ENCODE measurements around the gene PTPN20.

The PTPN20 gene

DNA sequence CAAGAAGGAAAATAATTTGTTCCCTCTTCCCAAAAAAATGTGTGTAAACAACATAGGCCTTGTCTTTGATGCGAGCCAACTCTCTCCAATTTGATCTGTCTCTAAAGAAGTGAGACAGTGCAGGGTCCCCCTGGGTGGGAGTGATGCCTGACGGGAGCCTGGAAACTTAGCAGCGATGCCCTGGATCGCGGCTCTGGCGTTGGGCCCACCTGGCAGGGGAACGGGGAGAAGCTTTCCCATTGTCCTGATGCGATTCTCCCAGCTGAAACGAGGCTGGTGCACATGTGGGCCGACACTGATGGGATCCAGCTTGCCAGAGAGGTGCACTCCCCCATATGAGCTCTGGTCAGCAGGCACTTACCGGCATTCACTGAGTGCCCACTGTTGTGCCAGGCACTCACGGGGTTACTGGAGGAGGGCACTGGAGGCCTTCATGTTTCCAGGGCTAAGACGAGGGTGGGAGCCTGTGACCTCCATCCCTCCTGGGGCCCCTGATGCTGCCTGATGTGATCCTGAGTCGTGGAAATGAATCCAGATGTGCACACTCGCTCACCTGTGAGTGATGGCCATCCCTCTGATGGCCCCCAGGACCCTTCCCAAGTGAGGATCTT, 132.8 kb downstream of the PTPN20 start:
- no peak overlapping the region for H3K4me3 ChIP-seq (replicated peaks; ENCODE audit: low read depth, low read length)
- TF ChIP-seq, protein P1, sequence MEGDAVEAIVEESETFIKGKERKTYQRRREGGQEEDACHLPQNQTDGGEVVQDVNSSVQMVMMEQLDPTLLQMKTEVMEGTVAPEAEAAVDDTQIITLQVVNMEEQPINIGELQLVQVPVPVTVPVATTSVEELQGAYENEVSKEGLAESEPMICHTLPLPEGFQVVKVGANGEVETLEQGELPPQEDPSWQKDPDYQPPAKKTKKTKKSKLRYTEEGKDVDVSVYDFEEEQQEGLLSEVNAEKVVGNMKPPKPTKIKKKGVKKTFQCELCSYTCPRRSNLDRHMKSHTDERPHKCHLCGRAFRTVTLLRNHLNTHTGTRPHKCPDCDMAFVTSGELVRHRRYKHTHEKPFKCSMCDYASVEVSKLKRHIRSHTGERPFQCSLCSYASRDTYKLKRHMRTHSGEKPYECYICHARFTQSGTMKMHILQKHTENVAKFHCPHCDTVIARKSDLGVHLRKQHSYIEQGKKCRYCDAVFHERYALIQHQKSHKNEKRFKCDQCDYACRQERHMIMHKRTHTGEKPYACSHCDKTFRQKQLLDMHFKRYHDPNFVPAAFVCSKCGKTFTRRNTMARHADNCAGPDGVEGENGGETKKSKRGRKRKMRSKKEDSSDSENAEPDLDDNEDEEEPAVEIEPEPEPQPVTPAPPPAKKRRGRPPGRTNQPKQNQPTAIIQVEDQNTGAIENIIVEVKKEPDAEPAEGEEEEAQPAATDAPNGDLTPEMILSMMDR (IDR thresholded peaks at IDR 0.05; ENCODE audit: low read length, missing control alignments): no peak
- no peak for DNase-seq (ENCODE audit: low read depth)

DNA sequence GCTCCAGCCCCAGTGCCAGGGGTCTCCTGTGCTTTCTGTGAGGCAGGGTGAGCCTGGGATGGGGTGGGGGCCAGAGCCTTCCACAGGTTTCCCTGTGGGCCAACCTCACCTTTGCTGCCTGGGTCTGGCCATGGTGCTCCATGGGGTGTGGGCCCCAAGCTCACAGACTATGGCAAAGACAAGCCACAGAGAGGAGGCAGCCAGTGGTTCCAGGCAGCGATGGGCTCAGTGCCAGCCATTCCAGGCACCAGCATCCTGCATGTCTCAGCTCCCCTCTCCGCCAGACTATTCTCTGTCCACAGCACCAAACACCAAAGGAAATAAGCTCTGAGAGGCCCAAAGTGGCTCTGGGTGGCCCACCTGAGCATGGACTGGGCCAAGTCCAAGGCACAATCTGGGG, 133.5 kb downstream of the PTPN20 start:
- no peak for DNase-seq (ENCODE audit: low read depth)
- TF ChIP-seq, protein P1 (IDR thresholded peaks at IDR 0.05; ENCODE audit: low read length, missing control alignments): no peak
- no peak overlapping the region for H3K4me3 ChIP-seq (replicated peaks; ENCODE audit: low read depth, low read length)

DNA sequence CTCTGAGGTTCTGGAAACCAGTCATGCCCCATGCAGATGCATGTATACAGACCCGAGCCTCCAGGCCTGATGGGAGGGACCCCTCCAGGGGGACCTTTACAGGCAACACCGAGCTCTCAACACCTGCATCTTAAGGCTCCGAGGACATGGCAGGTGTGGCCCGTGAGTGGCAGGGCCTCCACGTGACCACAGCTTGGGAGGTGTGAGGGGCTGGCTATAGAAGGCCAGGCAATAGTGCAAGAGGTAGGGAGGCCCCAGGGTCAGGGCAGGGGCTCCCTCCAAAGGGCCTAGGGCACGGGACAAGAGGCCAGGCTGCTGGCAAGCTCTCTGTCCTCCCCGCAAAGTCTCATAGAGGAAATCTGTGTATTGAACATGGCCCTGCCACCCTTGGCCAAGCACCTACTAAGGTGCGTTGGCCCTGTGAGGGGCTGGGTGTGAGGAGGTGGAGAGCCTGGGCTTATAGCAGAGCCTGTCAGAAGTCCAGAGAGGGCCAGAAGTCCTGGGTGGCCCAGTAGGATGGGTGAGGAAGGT, 134.2 kb downstream of the PTPN20 start:
- DNase-seq (ENCODE audit: low read depth): no peak
- no peak overlapping the region for H3K4me3 ChIP-seq (replicated peaks; ENCODE audit: low read depth, low read length)
- TF ChIP-seq, protein P1 (IDR thresholded peaks at IDR 0.05; ENCODE audit: low read length, missing control alignments): no peak

DNA sequence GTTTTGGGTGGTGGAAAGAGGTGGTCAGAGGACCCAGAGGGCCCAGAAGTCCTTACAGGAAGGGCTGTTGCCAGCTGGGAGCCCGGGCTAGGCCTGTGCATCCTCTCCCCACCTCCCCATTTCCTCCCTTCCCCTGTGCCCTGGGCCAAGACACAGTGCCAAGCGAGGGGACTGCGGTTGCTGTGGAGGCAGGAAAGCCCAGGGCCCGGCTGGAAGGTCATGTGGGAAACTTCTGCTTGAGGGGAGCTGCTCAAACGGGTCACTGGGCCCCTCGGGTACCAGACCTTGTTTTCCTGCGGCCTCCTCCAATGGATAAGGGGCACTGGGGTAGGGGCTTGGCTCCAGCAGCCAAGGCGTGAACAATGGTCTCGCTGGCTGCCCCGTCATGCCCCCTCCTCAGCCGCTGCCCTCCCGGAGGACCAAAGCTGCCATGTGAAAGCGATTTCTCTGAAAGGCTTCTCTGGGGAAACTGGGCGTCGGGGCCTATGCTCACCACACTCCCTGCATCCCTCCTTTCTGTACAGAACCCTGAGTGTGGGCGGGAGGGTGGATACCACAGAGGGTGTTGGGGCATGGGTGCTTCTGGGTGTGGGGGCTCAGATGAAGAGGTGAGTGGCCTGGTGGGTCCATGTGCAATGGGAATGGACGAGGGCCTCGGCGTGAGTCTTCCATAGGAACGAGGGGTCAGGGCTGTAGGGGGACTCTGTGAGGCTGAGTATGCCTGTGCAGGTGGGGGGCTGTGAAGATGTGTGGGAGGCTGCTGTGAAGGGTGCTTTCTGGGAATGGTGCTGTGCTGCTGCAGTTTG, 135.3 kb downstream of the PTPN20 start:
- TF ChIP-seq, protein P1 (IDR thresholded peaks at IDR 0.05; ENCODE audit: low read length, missing control alignments): no peak
- no peak overlapping the region for H3K4me3 ChIP-seq (replicated peaks; ENCODE audit: low read depth, low read length)

DNA sequence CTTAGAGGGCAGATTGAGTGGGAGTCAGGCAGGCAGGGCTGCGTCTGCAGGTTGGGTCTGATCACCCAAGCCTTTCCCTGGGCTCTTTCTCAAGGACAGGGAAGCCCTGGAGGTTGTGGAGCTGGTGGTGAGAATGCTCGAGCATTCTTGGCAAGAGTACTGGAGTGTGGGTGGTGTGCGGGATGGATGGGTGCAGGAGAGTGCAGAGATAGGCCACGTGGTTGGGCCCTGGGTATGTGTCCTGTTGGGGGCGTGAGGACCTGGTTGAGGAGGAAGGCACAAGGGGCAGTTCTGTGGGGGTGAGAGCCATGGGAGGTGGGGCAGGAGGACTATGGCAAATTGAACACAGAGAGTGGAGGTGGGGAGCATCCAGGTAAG, 135.9 kb downstream of the PTPN20 start:
- no peak overlapping the region for H3K4me3 ChIP-seq (replicated peaks; ENCODE audit: low read depth, low read length)
- DNase-seq (ENCODE audit: low read depth): no peak

More for the DNA sequence above, 135.3 kb downstream of the PTPN20 start:
- no peak for DNase-seq (ENCODE audit: low read depth)

DNA sequence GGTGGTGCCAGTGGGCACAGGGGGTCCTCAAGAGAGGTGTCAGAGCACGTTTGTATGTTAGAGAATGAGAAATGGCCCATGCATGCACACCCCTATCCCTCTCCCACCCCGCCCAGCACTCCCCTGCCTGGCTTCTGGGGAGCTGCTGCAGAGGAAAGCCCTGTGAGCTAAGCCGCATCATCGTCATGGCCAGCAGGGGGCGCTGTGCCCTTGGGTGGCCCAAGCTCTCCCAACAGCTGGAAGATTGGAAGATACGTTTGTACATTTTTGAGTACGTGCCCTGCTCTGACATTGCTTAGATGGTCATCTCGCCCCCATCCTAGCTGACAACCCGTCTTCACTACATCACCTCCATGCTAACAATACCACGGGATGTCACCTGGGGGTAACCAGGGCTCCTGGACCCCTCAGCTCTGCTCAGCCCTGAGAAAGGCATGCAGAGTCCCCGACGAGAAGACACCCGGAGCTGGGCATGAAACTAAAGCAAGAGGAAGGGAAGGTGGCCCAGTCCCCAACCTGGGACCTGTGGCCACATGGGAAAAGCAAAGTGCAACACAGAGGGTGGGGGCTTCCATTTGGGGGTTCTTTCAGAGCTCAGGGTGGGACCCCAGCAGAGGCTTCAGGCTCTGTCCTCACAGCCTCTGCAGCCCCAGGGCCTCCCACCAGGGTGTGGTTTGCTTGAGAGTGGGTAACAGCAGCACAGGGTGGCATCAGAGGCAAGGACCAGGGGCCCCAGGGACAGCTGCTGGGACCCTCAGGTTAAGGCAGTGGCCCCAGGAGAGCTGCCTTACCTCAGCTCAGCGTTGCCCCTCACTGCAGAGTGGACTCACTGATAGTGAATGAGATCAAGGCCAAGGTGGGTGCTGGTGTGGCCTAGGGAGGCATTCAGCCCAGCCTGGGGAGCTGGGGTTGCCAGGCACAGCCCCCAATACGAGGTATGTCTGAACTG, 136.6 kb downstream of the PTPN20 start:
- H3K4me3 ChIP-seq (replicated peaks; ENCODE audit: low read depth, low read length): no peak overlapping the region
- TF ChIP-seq, protein P1 (IDR thresholded peaks at IDR 0.05; ENCODE audit: low read length, missing control alignments): peak; percentile 87
- DNase-seq (ENCODE audit: low read depth): peak; percentile 82

More for the DNA sequence above, 135.9 kb downstream of the PTPN20 start:
- TF ChIP-seq, protein P1 (IDR thresholded peaks at IDR 0.05; ENCODE audit: low read length, missing control alignments): no peak

Data from fibroblast of pulmonary artery (primary cell).